ENCODE results near the gene GMEB2. TPM values are rescaled to one million over a fixed set of nuclear protein-coding genes. Genes with fewer than 3 reads are reported as not detected.

Gene GMEB2
- total RNA-seq, 2 experiments from 2014 or later, result 16.2 to 16.3 TPM

- H3K27ac Mint-ChIP-seq, result no peak overlapping the region
- no peak for TF ChIP-seq CTCF (IDR thresholded peaks at IDR 0.05)
- H3K9me3 Mint-ChIP-seq, result no peaks in the 10 kb centered on the region
- DNase-seq (no peak), ATAC-seq (no peak)
- intact Hi-C loops (cut with micrococcal nuclease), result no loop called here
- H3K4me3 Mint-ChIP-seq, result no peak overlapping the region
- peaks cover 12% of the 10 kb centered on the region for H3K4me1 Mint-ChIP-seq (ENCODE audit: low read depth)
- POLR2A ChIA-PET, result no interaction called here
- CTCF ChIA-PET, result no interaction called here
- H3K36me3 Mint-ChIP-seq (ENCODE audit: low read depth), result no peaks in the 10 kb centered on the region
- H3K27me3 Mint-ChIP-seq, result no peaks in the 10 kb centered on the region
Measured at GRCh38 chr20:63542031-63542559, 84.8 kb downstream of the GMEB2 start.

GRCh38 chr20:63541371-63541770 is 85.5 kb downstream of the GMEB2 start:
- Mint-ChIP-seq H3K4me1 (ENCODE audit: low read depth) (peaks cover 17% of the 10 kb centered on the region), H3K9me3 (no peaks in the 10 kb centered on the region), H3K36me3 (ENCODE audit: low read depth) (no peaks in the 10 kb centered on the region), H3K27me3 (no peaks in the 10 kb centered on the region), H3K4me3 (no peak overlapping the region), H3K27ac (no peak overlapping the region)
- TF ChIP-seq CTCF (IDR thresholded peaks at IDR 0.05), result no peak
- intact Hi-C loops (cut with micrococcal nuclease), result no loop called here
- no peak for ATAC-seq
- ChIA-PET POLR2A (no interaction called here), CTCF (no interaction called here)
- DNase-seq, result no peak

- intact Hi-C loops (cut with micrococcal nuclease), result no loop called here
- TF ChIP-seq CTCF (IDR thresholded peaks at IDR 0.05), result no peak
- H3K27me3 Mint-ChIP-seq, result no peaks in the 10 kb centered on the region
- POLR2A ChIA-PET, result no interaction called here
- DNase-seq (no peak), ATAC-seq (no peak)
- no peak overlapping the region for H3K27ac Mint-ChIP-seq
- peaks cover 17% of the 10 kb centered on the region for H3K4me1 Mint-ChIP-seq (ENCODE audit: low read depth)
- H3K9me3 Mint-ChIP-seq, result no peaks in the 10 kb centered on the region
- CTCF ChIA-PET, result interaction anchor here (1.4 kb wide), 1 partner anchor 37 kb away, joined by 3 read pairs; no protein-coding TSS in a partner anchor
- no peaks in the 10 kb centered on the region for H3K36me3 Mint-ChIP-seq (ENCODE audit: low read depth)
- H3K4me3 Mint-ChIP-seq, result no peak overlapping the region
Measured at GRCh38 chr20:63540417-63541186, 86.3 kb downstream of the GMEB2 start.

- Mint-ChIP-seq H3K27me3 (no peaks in the 10 kb centered on the region), H3K27ac (no peak overlapping the region), H3K4me1 (ENCODE audit: low read depth) (peaks cover 17% of the 10 kb centered on the region), H3K9me3 (no peaks in the 10 kb centered on the region), H3K36me3 (ENCODE audit: low read depth) (no peaks in the 10 kb centered on the region), H3K4me3 (no peak overlapping the region)
- intact Hi-C loops (cut with micrococcal nuclease), result no loop called here
- ChIA-PET POLR2A (interaction anchor here (0.9 to 1.2 kb wide), 3 partner anchors 11 to 28 kb away, joined by 3 to 4 read pairs (median 3); no protein-coding TSS in a partner anchor), CTCF (interaction anchor here (0.7 to 3.5 kb wide), 8 partner anchors 28 to 499 kb away, joined by 3 to 20 read pairs (median 3); no protein-coding TSS in a partner anchor)
- DNase-seq (no peak), ATAC-seq (no peak)
- TF ChIP-seq CTCF (IDR thresholded peaks at IDR 0.05), result no peak
Measured at GRCh38 chr20:63539441-63540370, 87.2 kb downstream of the GMEB2 start.

Measured in activated CD8-positive, alpha-beta T cell treated with anti-CD3 and anti-CD28 coated beads for 36 hours (primary cell).